Measurements from ENCODE around the gene SERPINF2. TPM values are rescaled to one million over a fixed set of nuclear protein-coding genes. Genes with fewer than 3 reads are reported as not detected.

SERPINF2 gene
- total RNA-seq, 1 donor from 2014 or later = 0.82 TPM

DNA sequence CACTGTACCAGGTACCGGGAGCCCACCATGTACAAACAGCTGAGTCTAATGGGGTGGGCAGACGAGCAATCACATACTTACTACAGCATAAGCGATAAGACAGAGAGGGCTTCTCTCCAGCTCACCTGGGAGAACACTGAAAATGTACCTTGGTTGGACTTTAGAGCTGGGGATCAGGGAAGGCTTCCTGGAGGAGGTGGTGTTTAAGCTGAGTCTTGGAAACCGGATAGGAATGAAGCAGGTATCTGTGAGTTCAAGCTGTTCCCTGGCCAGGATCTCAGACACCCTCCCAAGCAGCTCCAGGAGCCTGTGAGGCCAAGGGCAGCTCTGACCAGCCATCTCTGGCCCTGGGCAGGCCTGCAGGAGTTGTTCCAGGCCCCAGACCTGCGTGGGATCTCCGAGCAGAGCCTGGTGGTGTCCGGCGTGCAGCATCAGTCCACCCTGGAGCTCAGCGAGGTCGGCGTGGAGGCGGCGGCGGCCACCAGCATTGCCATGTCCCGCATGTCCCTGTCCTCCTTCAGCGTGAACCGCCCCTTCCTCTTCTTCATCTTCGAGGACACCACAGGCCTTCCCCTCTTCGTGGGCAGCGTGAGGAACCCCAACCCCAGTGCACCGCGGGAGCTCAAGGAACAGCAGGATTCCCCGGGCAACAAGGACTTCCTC, 11.2 kb downstream of the SERPINF2 start:
- no peaks in the 10 kb centered on the region for H3K36me3 Mint-ChIP-seq (ENCODE audit: low read depth)
- H3K27me3 Mint-ChIP-seq = no peaks in the 10 kb centered on the region
- DNase-seq (no peak), ATAC-seq (ENCODE audit: low read depth) (no peak)
- H3K27ac Mint-ChIP-seq = no peak overlapping the region
- ChIA-PET CTCF (interaction anchor here (0.8 to 4.2 kb wide), 3 partner anchors 9 to 32 kb away, joined by 3 to 44 read pairs (median 3); no protein-coding TSS in a partner anchor), POLR2A (interaction anchor here (0.6 to 3.3 kb wide), 6 partner anchors 16 to 152 kb away, joined by 3 to 26 read pairs (median 3); no protein-coding TSS in a partner anchor)
- intact Hi-C loops (cut with micrococcal nuclease) = loop anchor here (2.0 kb wide), 1 partner anchor 17 kb away; no protein-coding TSS in a partner anchor
- no peak for TF ChIP-seq CTCF (IDR thresholded peaks at IDR 0.05)
- H3K9me3 Mint-ChIP-seq = no peaks in the 10 kb centered on the region
- H3K4me3 Mint-ChIP-seq = no peak overlapping the region
- H3K4me1 Mint-ChIP-seq = peaks cover 20% of the 10 kb centered on the region

- no peaks in the 10 kb centered on the region for H3K9me3 Mint-ChIP-seq
- no peak for TF ChIP-seq CTCF (IDR thresholded peaks at IDR 0.05)
- intact Hi-C loops (cut with micrococcal nuclease) = no loop called here
- no peaks in the 10 kb centered on the region for H3K36me3 Mint-ChIP-seq (ENCODE audit: low read depth)
- H3K27me3 Mint-ChIP-seq = no peaks in the 10 kb centered on the region
- H3K27ac Mint-ChIP-seq = no peak overlapping the region
- peaks cover 21% of the 10 kb centered on the region for H3K4me1 Mint-ChIP-seq
- DNase-seq (no peak), ATAC-seq (ENCODE audit: low read depth) (no peak)
- no peak overlapping the region for H3K4me3 Mint-ChIP-seq
- CTCF ChIA-PET = interaction anchor here (0.8 to 4.2 kb wide), 3 partner anchors 8 to 33 kb away, joined by 3 to 44 read pairs (median 3); no protein-coding TSS in a partner anchor
- POLR2A ChIA-PET = interaction anchor here (0.6 to 3.3 kb wide), 7 partner anchors 16 to 153 kb away, joined by 3 to 26 read pairs (median 3); no protein-coding TSS in a partner anchor
Measured at GRCh38 chr17:1754430-1755112, 11.9 kb downstream of the SERPINF2 start.

GRCh38 chr17:1755252-1755826, 12.7 kb downstream of the SERPINF2 start:
- H3K4me1 Mint-ChIP-seq = peaks cover 21% of the 10 kb centered on the region
- DNase-seq (no peak), ATAC-seq (ENCODE audit: low read depth) (no peak)
- H3K27me3 Mint-ChIP-seq = no peaks in the 10 kb centered on the region
- no peaks in the 10 kb centered on the region for H3K9me3 Mint-ChIP-seq
- TF ChIP-seq CTCF (IDR thresholded peaks at IDR 0.05) = no peak
- H3K4me3 Mint-ChIP-seq = no peak overlapping the region
- POLR2A ChIA-PET = interaction anchor here (1.3 to 1.7 kb wide), 2 partner anchors 15 to 17 kb away, joined by 3 to 4 read pairs; no protein-coding TSS in a partner anchor
- intact Hi-C loops (cut with micrococcal nuclease) = no loop called here
- CTCF ChIA-PET = interaction anchor here (1.0 to 4.2 kb wide), 2 partner anchors 28 to 34 kb away, joined by 3 to 44 read pairs; no protein-coding TSS in a partner anchor
- H3K27ac Mint-ChIP-seq = no peak overlapping the region
- H3K36me3 Mint-ChIP-seq (ENCODE audit: low read depth) = no peaks in the 10 kb centered on the region

DNA sequence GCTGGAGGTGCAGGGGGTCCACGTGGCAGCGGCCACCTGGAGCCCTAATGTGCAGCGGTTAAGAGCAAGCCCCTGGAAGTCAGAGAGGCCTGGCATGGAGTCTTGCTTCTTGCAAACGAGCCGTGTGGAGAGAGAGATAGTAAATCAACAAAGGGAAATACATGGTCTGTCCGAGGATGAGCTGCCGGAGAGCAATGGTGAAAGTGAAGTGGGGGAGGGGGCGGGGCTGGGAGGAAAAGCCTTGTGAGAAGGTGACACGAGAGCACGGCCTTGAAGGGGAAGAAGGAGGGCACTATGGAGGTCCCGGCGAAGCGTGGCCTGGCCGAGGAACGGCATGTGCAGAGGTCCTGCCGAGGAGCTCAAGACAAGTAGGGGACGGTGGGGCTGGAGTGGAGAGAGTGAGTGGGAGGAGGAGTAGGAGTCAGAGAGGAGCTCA, 13.2 kb downstream of the SERPINF2 start:
- Mint-ChIP-seq H3K9me3 (no peaks in the 10 kb centered on the region), H3K27me3 (no peaks in the 10 kb centered on the region), H3K27ac (no peak overlapping the region), H3K36me3 (ENCODE audit: low read depth) (no peaks in the 10 kb centered on the region), H3K4me1 (peaks cover 21% of the 10 kb centered on the region), H3K4me3 (no peak overlapping the region)
- CTCF ChIA-PET = no interaction called here
- no peak for TF ChIP-seq CTCF (IDR thresholded peaks at IDR 0.05)
- POLR2A ChIA-PET = interaction anchor here (1.3 kb wide), 1 partner anchor 14 kb away, joined by 4 read pairs; no protein-coding TSS in a partner anchor
- ATAC-seq (ENCODE audit: low read depth) = no peak
- intact Hi-C loops (cut with micrococcal nuclease) = no loop called here
- DNase-seq = no peak

DNA sequence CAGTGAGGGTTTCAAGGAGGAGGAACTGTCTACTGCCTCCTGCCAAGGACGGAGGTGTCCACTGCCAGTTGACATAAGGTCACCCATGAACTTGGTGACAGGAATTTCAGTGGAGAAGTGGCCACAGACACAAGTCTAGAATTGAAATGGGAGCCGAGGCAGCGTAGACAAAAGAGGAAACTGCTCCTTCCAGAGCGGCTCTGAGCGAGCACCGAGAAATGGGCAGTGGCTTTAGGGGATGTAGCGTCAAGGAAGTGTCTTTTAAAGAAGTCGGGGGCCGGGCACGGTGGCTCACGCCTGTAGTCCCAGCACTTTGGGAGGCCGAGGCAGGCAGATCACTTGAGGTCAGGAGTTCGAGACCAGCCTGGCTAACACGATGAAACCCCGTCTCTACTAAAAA, 16.1 kb downstream of the SERPINF2 start:
- no peaks in the 10 kb centered on the region for H3K9me3 Mint-ChIP-seq
- H3K4me1 Mint-ChIP-seq = peaks cover 27% of the 10 kb centered on the region
- H3K27ac Mint-ChIP-seq = no peak overlapping the region
- H3K27me3 Mint-ChIP-seq = no peaks in the 10 kb centered on the region
- ATAC-seq (ENCODE audit: low read depth) (no peak), DNase-seq (no peak)
- H3K36me3 Mint-ChIP-seq (ENCODE audit: low read depth) = no peaks in the 10 kb centered on the region
- no peak for TF ChIP-seq CTCF (IDR thresholded peaks at IDR 0.05)
- ChIA-PET CTCF (no interaction called here), POLR2A (no interaction called here)
- H3K4me3 Mint-ChIP-seq = no peak overlapping the region
- intact Hi-C loops (cut with micrococcal nuclease) = no loop called here
